Calu3 (cell line): Measurements from ENCODE around the gene POLR2I. TPM values are rescaled to one million over a fixed set of nuclear protein-coding genes. Genes with fewer than 3 reads are reported as not detected.

ENCODE experiments used
- BruUV-seq: library from RNA; stranded (reverse); fragments of 400-500 nt; replicated peaks from 2 replicates; lab custom pipeline; 2021; lab: Mats Ljungman, UMichigan
- CTCF ChIA-PET: fragments of 300-600 bp; sonication (Branson Sonifier 250); formaldehyde crosslinking; loops from one replicate; lab custom pipeline; 2022; ENCODE audit warnings: antibody characterized with exemption; lab: Charles Lee
- DNase-seq: peaks from one replicate; pipeline ENCODE4 v3.0.0; 2022
- H3K27ac Mint-ChIP-seq: one replicate; pipeline ENCODE4 v1.8.0; 2022; ENCODE audit warnings: mixed read lengths; ENCODE audit not compliant: unreplicated experiment
- H3K27me3 Mint-ChIP-seq: one replicate; pipeline ENCODE4 v1.8.0; 2022; ENCODE audit warnings: mixed read lengths; ENCODE audit not compliant: unreplicated experiment
- H3K36me3 Mint-ChIP-seq: one replicate; pipeline ENCODE4 v1.8.0; 2022; ENCODE audit warnings: mild to moderate bottlenecking, moderate library complexity, mixed read lengths; ENCODE audit not compliant: insufficient read depth, unreplicated experiment
- H3K4me1 Mint-ChIP-seq: one replicate; pipeline ENCODE4 v1.8.0; 2022; ENCODE audit warnings: mild to moderate bottlenecking, low read depth, mixed read lengths; ENCODE audit not compliant: unreplicated experiment
- H3K4me3 Mint-ChIP-seq: one replicate; pipeline ENCODE4 v1.8.0; 2022; ENCODE audit warnings: mild to moderate bottlenecking, low read depth, moderate library complexity, mixed read lengths; ENCODE audit not compliant: unreplicated experiment
- H3K9me3 Mint-ChIP-seq: one replicate; pipeline ENCODE4 v1.8.0; 2022; ENCODE audit warnings: low read depth, mixed read lengths; ENCODE audit not compliant: unreplicated experiment
- CTCF ChIP-seq: fragments of 200-600 bp; IDR thresholded peaks from one replicate; pipeline ENCODE4 v1.8.0; 2022; ENCODE audit warnings: antibody characterized with exemption; ENCODE audit not compliant: unreplicated experiment
- intact Hi-C: fragments of 100-400 bp; cut with micrococcal nuclease; formaldehyde crosslinking; loops from one replicate; pipeline ENCODE4 v1.10.0; 2022; ENCODE audit not compliant: unreplicated experiment
- total RNA-seq: library from RNA; stranded (reverse); gene quantifications from 2 replicates; pipeline ENCODE4 v1.2.3, GENCODE V29; 2022

POLR2I gene
- total RNA-seq, 1 experiment from 2014 or later, result 92.2 TPM

- TF ChIP-seq CTCF, result no peak
- H3K9me3 Mint-ChIP-seq, result no peaks in the 10 kb centered on the region
- CTCF ChIA-PET, result no interaction called here
- peaks cover 8% of the 10 kb centered on the region for H3K4me1 Mint-ChIP-seq
- peaks cover 89% of the 10 kb centered on the region for H3K36me3 Mint-ChIP-seq
- no peak for DNase-seq
- no TSS peak for BruUV-seq
- H3K27me3 Mint-ChIP-seq, result no peaks in the 10 kb centered on the region
- H3K27ac Mint-ChIP-seq, result no peak overlapping the region
- no peak overlapping the region for H3K4me3 Mint-ChIP-seq
- intact Hi-C loops, result no loop called here
Measured at GRCh38 chr19:36121486-36122124, 6.9 kb upstream of the POLR2I start.

GRCh38 chr19:36120984-36121358 lies 6.3 kb upstream of the POLR2I start:
- no peak for DNase-seq
- intact Hi-C loops, result no loop called here
- H3K36me3 Mint-ChIP-seq, result peaks cover 89% of the 10 kb centered on the region
- no peaks in the 10 kb centered on the region for H3K27me3 Mint-ChIP-seq
- CTCF ChIA-PET, result no interaction called here
- H3K4me1 Mint-ChIP-seq, result peaks cover 15% of the 10 kb centered on the region
- H3K27ac Mint-ChIP-seq, result peak overlapping the region; percentile 37
- no peaks in the 10 kb centered on the region for H3K9me3 Mint-ChIP-seq
- H3K4me3 Mint-ChIP-seq, result no peak overlapping the region
- BruUV-seq, result no TSS peak
- TF ChIP-seq CTCF, result no peak

- Mint-ChIP-seq H3K4me3 (no peak overlapping the region), H3K36me3 (peaks cover 89% of the 10 kb centered on the region), H3K4me1 (peaks cover 16% of the 10 kb centered on the region), H3K27me3 (peaks cover 5% of the 10 kb centered on the region), H3K9me3 (no peaks in the 10 kb centered on the region), H3K27ac (peak overlapping the region; percentile 37)
- intact Hi-C loops, result no loop called here
- DNase-seq, result no peak
- CTCF ChIA-PET, result interaction anchor here (0.9 kb wide), 1 partner anchor 53 kb away, joined by 3 read pairs; no protein-coding TSS in a partner anchor
- no peak for TF ChIP-seq CTCF
- no TSS peak for BruUV-seq
Measured at GRCh38 chr19:36120092-36120983, 5.7 kb upstream of the POLR2I start.

GRCh38 chr19:36116344-36116637 lies 1.6 kb upstream of the POLR2I start:
- Mint-ChIP-seq H3K4me3 (peak overlapping the region; percentile 90), H3K9me3 (no peaks in the 10 kb centered on the region), H3K27me3 (peaks cover 12% of the 10 kb centered on the region), H3K27ac (peak overlapping the region; percentile 99), H3K36me3 (peaks cover 76% of the 10 kb centered on the region), H3K4me1 (peaks cover 38% of the 10 kb centered on the region)
- intact Hi-C loops, result no loop called here
- CTCF ChIA-PET, result no interaction called here
- no peak for TF ChIP-seq CTCF
- DNase-seq, result no peak
- no TSS peak for BruUV-seq
